Hematopoietic multipotent progenitor cell treated with erythropoietin and hydrocortisone succinate and interleukin-3 and kit ligand, for 6 days (in vitro differentiated cells): ENCODE results near the gene KCNMB1.

Experiments used
- DNase-seq: peaks from one replicate; pipeline ENCODE4 v3.0.0-alpha.2; 2015

Gene KCNMB1

DNA sequence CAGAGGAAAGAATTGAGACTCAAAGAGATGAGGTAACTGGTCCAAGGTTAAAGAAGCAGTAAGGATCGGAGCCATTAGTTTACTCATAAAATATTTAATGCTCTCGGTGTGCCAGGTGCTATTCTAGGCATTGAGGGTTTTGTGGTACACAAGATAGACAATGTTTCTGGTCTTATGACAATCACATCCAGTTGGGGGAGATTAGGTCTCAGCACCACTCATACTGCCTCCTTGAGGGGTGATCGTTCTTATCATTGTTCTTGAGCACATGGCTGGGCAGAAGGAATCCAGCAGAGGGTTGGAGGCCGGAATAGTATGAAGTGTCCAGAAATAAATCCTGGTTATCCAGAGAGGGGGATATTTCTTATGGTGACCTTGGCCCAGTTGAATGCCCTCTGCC lies 50.9 kb downstream of the KCNMB1 start:
- DNase-seq = peak; percentile 79

- no peak for DNase-seq
These were observed 52.0 kb downstream of the KCNMB1 start for GRCh38 chr5:170337045-170337733.

DNA sequence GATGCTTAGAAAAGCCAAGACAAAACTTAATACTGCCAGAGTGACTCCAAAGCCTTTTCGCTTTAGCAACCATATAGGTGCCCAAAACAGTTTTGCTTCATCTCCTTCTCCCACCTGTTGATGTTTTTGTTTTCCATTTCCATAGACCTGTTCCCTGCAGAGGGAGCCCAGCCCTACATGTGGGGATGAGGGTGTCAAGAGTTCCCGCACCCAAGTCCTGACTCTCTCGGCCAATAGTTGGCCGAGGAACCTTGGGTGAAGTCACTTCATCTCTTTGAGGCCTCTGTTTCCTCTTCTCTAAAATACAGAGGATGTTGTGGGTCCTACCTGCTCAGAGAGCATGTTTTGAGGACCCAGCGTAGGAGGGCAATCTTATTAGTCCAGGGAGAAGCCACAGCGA lies 53.1 kb downstream of the KCNMB1 start:
- no peak for DNase-seq

- no peak for DNase-seq
These were observed 54.5 kb downstream of the KCNMB1 start for GRCh38 chr5:170334626-170335025.

GRCh38 chr5:170333161-170333910 lies 55.8 kb downstream of the KCNMB1 start:
- peak; percentile 93 for DNase-seq

GRCh38 chr5:170332058-170332457 lies 57.1 kb downstream of the KCNMB1 start:
- no peak for DNase-seq

- DNase-seq = no peak
These were observed 58.6 kb downstream of the KCNMB1 start for GRCh38 chr5:170330568-170331054.

DNA sequence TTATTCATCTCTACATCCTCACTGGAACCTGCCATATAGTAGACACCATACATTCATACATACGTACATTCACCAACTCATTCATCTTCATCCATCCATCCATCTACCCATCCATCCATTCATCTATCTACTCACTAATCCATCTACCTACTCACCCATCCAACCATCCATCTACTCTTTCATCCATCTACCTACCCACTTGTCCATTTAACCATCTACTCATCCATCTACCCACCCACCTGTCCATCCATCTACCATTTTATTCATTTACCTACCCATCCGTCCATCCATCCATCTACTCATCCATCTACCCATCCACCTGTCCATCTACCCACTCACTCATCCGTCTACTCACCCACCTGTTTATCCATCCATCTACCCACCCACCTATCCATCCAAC lies 59.6 kb downstream of the KCNMB1 start:
- DNase-seq = no peak

DNA sequence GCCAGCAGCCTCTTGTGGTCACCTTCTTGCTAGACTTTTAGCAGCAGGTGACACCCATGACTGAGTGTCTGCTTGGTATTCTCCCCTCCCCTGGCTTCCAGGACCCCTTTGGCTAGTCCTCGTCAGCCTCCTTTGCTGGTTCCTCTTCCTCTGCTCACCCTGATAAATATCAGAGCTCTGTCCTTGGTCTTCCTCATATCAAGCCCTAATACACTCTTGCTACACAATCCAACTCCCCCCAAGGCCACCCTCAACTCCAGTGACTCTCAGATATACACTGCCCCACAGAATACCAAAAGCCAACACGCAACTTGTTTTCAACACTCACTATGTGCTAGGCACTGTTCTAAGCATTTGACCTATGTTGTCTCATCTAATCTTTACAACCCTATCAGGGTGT lies 61.3 kb downstream of the KCNMB1 start:
- peak; percentile 62 for DNase-seq

DNA sequence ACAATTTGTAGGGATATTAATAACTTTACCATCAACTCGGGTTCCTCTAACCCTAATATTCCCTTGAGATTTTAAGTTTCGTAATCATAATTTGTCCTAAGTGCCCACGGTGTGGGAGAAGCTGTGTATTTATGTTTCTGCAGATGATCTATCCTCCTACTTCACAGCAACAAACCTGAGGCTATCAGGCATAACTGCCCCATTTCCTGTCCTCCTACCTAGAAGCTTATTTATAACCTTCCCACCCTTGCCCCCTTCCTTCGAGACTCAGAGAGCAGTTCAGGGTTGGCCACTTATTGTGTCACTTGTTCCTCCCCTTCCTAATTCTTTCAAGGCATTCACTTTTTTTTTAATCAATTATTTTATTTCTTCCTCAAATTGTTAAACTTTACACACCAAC lies 62.0 kb downstream of the KCNMB1 start:
- DNase-seq = no peak
